B cell (primary cell): ENCODE measurements around the gene IFNA1. TPM values are rescaled to one million over a fixed set of nuclear protein-coding genes. Genes with fewer than 3 reads are reported as not detected.

Experiments
- ATAC-seq: fragments of 200-7000 bp; cut with Tn5 transposase; one replicate; pipeline ENCODE4 v1.10.0; 2021; ENCODE audit warnings: low read depth, mild to moderate bottlenecking, moderate number of reproducible peaks, moderate library complexity
- CTCF ChIA-PET: fragments of 350-600 bp; sonication (Branson Sonifier 250); formaldehyde crosslinking; loops from one replicate; lab custom pipeline; 2021; ENCODE audit warnings: antibody characterized with exemption, inconsistent platforms; lab: Charles Lee
- POLR2A ChIA-PET: fragments of 350-600 bp; sonication (Branson Sonifier 250); formaldehyde crosslinking; loops from one replicate; lab custom pipeline; 2021; ENCODE audit warnings: antibody characterized with exemption; lab: Charles Lee
- DNase-seq: peaks from one replicate; pipeline ENCODE4 v3.0.0; 2013
- H2AFZ ChIP-seq: 2 replicates; pipeline ENCODE4 v1.6.1; 2012; ENCODE audit warnings: mild to moderate bottlenecking, low read depth, low read length; ENCODE audit not compliant: insufficient read depth, poor library complexity, severe bottlenecking
- H3K27ac ChIP-seq, 2 donors: 1 replicate in 1 of 2; 2 replicates in 1 of 2; pipeline ENCODE4 v1.5.1; 2012 to 2013; ENCODE audit warnings: low read length in 2 of 2, mild to moderate bottlenecking in 2 of 2, moderate library complexity in 1 of 2
- H3K27me3 ChIP-seq, 4 experiments: fragments of 200-600 bp in 1 of 4; sonication (generic) in 1 of 4; replicated peaks in 1 of 4; 1 replicate in 2 of 4; 2 replicates in 2 of 4; pipeline versions ENCODE4 v1.6.1 to v1.7.0; 2013 to 2016; ENCODE audit warnings: low read length in 3 of 4, mild to moderate bottlenecking in 2 of 4, mixed read lengths in 1 of 4, moderate library complexity in 1 of 4; ENCODE audit not compliant: insufficient read depth in 4 of 4, control insufficient read depth in 3 of 4; ENCODE audit errors: control extremely low read depth in 1 of 4
- H3K36me3 ChIP-seq, 2 experiments: replicated peaks in 1 of 2; 1 replicate in 1 of 2; 2 replicates in 1 of 2; pipeline versions ENCODE4 v1.6.1 to v1.7.1; 2013; ENCODE audit warnings: low read length in 1 of 2; ENCODE audit not compliant: insufficient read depth in 2 of 2, control insufficient read depth in 1 of 2; ENCODE audit errors: control extremely low read depth in 1 of 2, extremely low read depth in 1 of 2
- H3K4me1 ChIP-seq, 2 donors: fragments of 200-600 bp in 1 of 2; sonication (generic) in 1 of 2; 1 replicate in 1 of 2; 2 replicates in 1 of 2; pipeline versions ENCODE4 v1.5.1 to v1.6.1; 2013 to 2017; ENCODE audit warnings: low read length in 2 of 2; ENCODE audit not compliant: control insufficient read depth in 2 of 2, insufficient read depth in 2 of 2
- H3K4me2 ChIP-seq: replicated peaks from 2 replicates; pipeline ENCODE3; 2012; ENCODE audit warnings: mild to moderate bottlenecking, low read depth, low read length; ENCODE audit not compliant: poor library complexity, severe bottlenecking
- H3K4me3 ChIP-seq, 5 experiments: fragments of 200-600 bp in 1 of 5; sonication (generic) in 1 of 5; 1 replicate in 3 of 5; 2 replicates in 2 of 5; pipeline versions ENCODE4 v1.5.1 to v1.7.0; 2011 to 2016; ENCODE audit warnings: low read length in 4 of 5, mild to moderate bottlenecking in 4 of 5, low read depth in 2 of 5, control low read depth in 1 of 5, moderate library complexity in 1 of 5; ENCODE audit not compliant: insufficient read depth in 1 of 5; ENCODE audit errors: control extremely low read depth in 1 of 5, extremely low read depth in 1 of 5
- H3K79me2 ChIP-seq: fragments of 200-600 bp; sonication (generic); one replicate; pipeline ENCODE4 v1.6.0; 2016; ENCODE audit warnings: low read length; ENCODE audit not compliant: control insufficient read depth, insufficient read depth
- H3K9ac ChIP-seq: fragments of 200-600 bp; sonication (generic); 2 replicates; pipeline ENCODE4 v1.6.1; 2017; ENCODE audit warnings: mild to moderate bottlenecking, low read length, moderate library complexity
- H3K9me3 ChIP-seq, 3 donors: one replicate each; pipeline versions ENCODE4 v1.6.1 to v1.7.1; 2013; ENCODE audit warnings: low read length in 2 of 3; ENCODE audit not compliant: control insufficient read depth in 2 of 3, insufficient read depth in 1 of 3; ENCODE audit errors: control extremely low read depth in 1 of 3
- H4K20me1 ChIP-seq: 2 replicates; pipeline ENCODE4 v1.6.0; 2012; ENCODE audit warnings: mild to moderate bottlenecking, low read length; ENCODE audit not compliant: insufficient read depth, control insufficient read depth, poor library complexity, severe bottlenecking
- H3K27ac Mint-ChIP-seq: one replicate; pipeline ENCODE4 v1.8.0; 2021; ENCODE audit warnings: mixed read lengths
- H3K27me3 Mint-ChIP-seq: one replicate; pipeline ENCODE4 v1.8.0; 2021; ENCODE audit warnings: mixed read lengths
- H3K4me1 Mint-ChIP-seq: one replicate; pipeline ENCODE4 v1.8.0; 2021; ENCODE audit warnings: mixed read lengths
- H3K4me3 Mint-ChIP-seq: one replicate; pipeline ENCODE4 v1.8.0; 2021; ENCODE audit warnings: mixed read lengths
- H3K9me3 Mint-ChIP-seq: one replicate; pipeline ENCODE4 v1.8.0; 2022; ENCODE audit warnings: mixed read lengths; ENCODE audit not compliant: insufficient read depth
- EZH2 ChIP-seq: IDR thresholded peaks from 2 replicates; pipeline ENCODE4 v1.6.1; 2012; ENCODE audit warnings: borderline replicate concordance, low read depth, mild to moderate bottlenecking, moderate library complexity, low read length; ENCODE audit not compliant: insufficient read depth, poor library complexity, severe bottlenecking
- WGBS: methylation state at CpG from one replicate; pipeline ENCODE4 v1.1.5; 2013; ENCODE audit warnings: missing lambda C conversion rate; ENCODE audit not compliant: insufficient coverage; 5-methylcytosine and 5-hydroxymethylcytosine counted together
- intact Hi-C: fragments of 100-400 bp; cut with micrococcal nuclease; formaldehyde crosslinking; loops from one replicate; pipeline ENCODE4 v1.10.0; 2022
- polyA plus RNA-seq: library from polyadenylated mRNA; depleted of rRNA; stranded (reverse); fragments of >200 nt; gene quantifications from 2 replicates; pipeline ENCODE4 v1.2.3, GENCODE V29; 2012
- total RNA-seq, 2 donors: library from RNA; stranded (reverse); fragments of 120-200 nt in 1 of 2; gene quantifications; 1 replicate in 1 of 2; 2 replicates in 1 of 2; pipeline versions ENCODE4 v1.2.3 to v1.2.4, GENCODE V29; 2013 to 2022
- TF ChIP-seq, protein P1 (sequence below): fragments of 200-600 bp; IDR thresholded peaks from one replicate; pipeline ENCODE4 v1.8.0; 2022; ENCODE audit warnings: antibody characterized with exemption, mild to moderate bottlenecking

Gene IFNA1
- total and polyA plus RNA-seq, 2 donors (not counting 1 experiment from before 2014, with no cell fraction given): not detected

DNA sequence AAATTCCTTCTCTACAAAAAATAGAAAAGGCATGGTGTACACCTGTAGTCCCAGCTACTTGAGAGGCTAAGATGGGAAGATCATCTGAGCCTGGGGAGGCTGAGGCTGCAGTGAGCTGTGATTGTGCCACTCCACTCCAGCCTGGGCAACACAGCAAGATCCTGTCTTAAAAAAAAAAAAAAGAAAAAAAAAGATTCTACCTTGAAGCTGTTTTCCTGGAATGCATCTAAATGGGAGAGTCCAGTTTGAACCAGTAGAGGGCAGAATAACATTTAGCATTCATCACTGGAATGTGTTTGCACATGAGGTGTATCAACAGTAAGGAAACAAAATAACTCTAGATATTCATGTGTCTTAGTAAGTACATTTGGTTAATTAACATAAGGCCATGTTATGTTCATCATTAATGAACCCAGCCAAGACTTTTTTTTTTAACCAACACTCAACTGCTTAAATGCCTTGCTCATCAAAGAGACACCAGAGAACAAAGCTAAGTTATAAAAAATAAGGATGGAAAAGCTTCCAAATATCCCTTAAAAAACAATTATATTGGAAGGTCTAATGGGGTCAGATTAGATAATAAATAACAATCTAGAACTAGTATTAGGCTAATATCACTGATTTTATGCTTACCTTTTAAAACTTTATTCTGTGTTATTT lies 25.8 kb downstream of the IFNA1 start:
- H3K27me3 Mint-ChIP-seq: peaks cover 29% of the 10 kb centered on the region
- no peak overlapping the region for H3K4me3 Mint-ChIP-seq
- no peak for TF ChIP-seq EZH2
- TF ChIP-seq, protein P1, sequence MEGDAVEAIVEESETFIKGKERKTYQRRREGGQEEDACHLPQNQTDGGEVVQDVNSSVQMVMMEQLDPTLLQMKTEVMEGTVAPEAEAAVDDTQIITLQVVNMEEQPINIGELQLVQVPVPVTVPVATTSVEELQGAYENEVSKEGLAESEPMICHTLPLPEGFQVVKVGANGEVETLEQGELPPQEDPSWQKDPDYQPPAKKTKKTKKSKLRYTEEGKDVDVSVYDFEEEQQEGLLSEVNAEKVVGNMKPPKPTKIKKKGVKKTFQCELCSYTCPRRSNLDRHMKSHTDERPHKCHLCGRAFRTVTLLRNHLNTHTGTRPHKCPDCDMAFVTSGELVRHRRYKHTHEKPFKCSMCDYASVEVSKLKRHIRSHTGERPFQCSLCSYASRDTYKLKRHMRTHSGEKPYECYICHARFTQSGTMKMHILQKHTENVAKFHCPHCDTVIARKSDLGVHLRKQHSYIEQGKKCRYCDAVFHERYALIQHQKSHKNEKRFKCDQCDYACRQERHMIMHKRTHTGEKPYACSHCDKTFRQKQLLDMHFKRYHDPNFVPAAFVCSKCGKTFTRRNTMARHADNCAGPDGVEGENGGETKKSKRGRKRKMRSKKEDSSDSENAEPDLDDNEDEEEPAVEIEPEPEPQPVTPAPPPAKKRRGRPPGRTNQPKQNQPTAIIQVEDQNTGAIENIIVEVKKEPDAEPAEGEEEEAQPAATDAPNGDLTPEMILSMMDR: peak; percentile 54
- Histone ChIP-seq H3K9me3 (peaks cover 0 to 7% (median 4%) of the 10 kb centered on the region in 3 donors), H3K4me3 (no peak overlapping the region), H2AFZ (no peak overlapping the region), H3K79me2 (no peaks in the 10 kb centered on the region), H3K9ac (no peak overlapping the region), H3K27ac (no peak overlapping the region), H4K20me1 (no peaks in the 10 kb centered on the region), H3K27me3 (peaks cover 0 to 14% (median 2%) of the 10 kb centered on the region in 4 experiments), H3K36me3 (no peaks in the 10 kb centered on the region), H3K4me1 (no peaks in the 10 kb centered on the region), H3K4me2 (no peak overlapping the region)
- ChIA-PET CTCF (interaction anchor here (0.8 to 1.7 kb wide), 5 partner anchors 9 to 322 kb away, joined by 3 to 6 read pairs (median 5); no protein-coding TSS in a partner anchor), POLR2A (no interaction called here)
- peak; percentile 37 for DNase-seq
- H3K4me1 Mint-ChIP-seq: no peaks in the 10 kb centered on the region
- H3K27ac Mint-ChIP-seq: no peak overlapping the region
- no peak for ATAC-seq
- intact Hi-C loops: loop anchor here (10.0 kb wide), 1 partner anchor 319 kb away; no protein-coding TSS in a partner anchor
- H3K9me3 Mint-ChIP-seq: peaks cover 5% of the 10 kb centered on the region

DNA sequence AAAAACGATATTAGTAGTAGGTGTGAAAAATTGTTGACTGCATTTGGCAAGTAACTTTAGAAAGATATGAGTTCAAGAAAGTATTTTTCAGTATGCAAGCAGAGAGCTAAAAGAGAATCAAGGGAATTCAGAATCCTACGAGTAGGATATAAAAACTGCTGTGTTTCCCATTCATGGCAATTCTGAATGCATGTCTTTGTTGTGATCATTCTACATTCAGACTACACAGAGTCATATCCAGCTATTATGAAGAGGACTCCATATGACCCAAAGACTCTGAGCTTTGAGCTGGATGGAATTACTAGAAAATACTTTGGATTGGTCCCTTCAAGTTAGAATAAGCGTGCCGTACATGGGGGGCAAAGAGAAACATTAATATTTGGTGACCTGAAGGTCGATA lies 29.9 kb downstream of the IFNA1 start:
- Mint-ChIP-seq H3K4me1 (no peaks in the 10 kb centered on the region), H3K27ac (no peak overlapping the region), H3K27me3 (peaks cover 40% of the 10 kb centered on the region), H3K4me3 (no peak overlapping the region), H3K9me3 (no peaks in the 10 kb centered on the region)
- 67% methylated on average over 1 of the region's 5 CpGs for WGBS
- CTCF ChIA-PET: no interaction called here
- Histone ChIP-seq H3K9me3 (peaks cover 0 to 5% (median 0%) of the 10 kb centered on the region in 3 donors), H3K9ac (no peak overlapping the region), H3K4me3 (no peak overlapping the region), H4K20me1 (no peaks in the 10 kb centered on the region), H3K27me3 (peaks cover 0 to 6% (median 2%) of the 10 kb centered on the region in 4 experiments), H3K36me3 (no peaks in the 10 kb centered on the region), H3K4me2 (no peak overlapping the region), H2AFZ (no peak overlapping the region), H3K79me2 (no peaks in the 10 kb centered on the region), H3K27ac (no peak overlapping the region), H3K4me1 (no peaks in the 10 kb centered on the region)
- DNase-seq: no peak
- intact Hi-C loops: no loop called here
- no peak for TF ChIP-seq EZH2
- TF ChIP-seq, protein P1: no peak
- POLR2A ChIA-PET: no interaction called here
- no peak for ATAC-seq
